HG03159 (cell line): ENCODE results near the gene NCAPG2.
"Not testable (repeated sequence)": the region's sequence is repeated elsewhere in the genome, so short reads cannot be mapped to it uniquely, and the experiment has no call there.

Experiments
- ATAC-seq: cut with Tn5 transposase; IDR thresholded peaks from one replicate; pipeline ENCODE4 v1.9.1; 2021; ENCODE audit warnings: mild to moderate bottlenecking, moderate library complexity; ENCODE audit not compliant: unreplicated experiment

The NCAPG2 gene

GRCh38 chr7:158676906-158677305 lies 27.7 kb downstream of the NCAPG2 start:
- no peak for ATAC-seq

- ATAC-seq = no peak
Measured at GRCh38 chr7:158676171-158676840, 28.3 kb downstream of the NCAPG2 start.

DNA sequence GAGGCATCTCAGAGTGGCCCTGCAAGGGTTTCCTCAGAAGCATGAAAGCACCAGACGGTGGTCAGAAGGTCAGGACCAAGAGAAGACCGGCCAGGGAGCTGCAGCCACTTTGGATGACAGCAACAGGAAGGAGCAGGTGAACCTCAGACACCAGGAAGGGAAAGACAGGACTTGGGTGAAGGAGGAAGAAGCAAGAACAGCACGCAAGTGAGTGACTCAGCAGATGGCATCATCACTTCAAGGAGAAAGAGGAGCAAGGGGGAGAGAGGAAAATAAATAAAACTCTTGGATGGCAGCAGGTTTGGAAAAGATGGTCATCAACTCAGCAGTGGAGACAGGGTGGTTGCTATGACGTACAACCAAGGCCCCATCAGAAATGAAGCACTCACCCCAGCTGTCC lies 31.6 kb downstream of the NCAPG2 start:
- no peak for ATAC-seq

DNA sequence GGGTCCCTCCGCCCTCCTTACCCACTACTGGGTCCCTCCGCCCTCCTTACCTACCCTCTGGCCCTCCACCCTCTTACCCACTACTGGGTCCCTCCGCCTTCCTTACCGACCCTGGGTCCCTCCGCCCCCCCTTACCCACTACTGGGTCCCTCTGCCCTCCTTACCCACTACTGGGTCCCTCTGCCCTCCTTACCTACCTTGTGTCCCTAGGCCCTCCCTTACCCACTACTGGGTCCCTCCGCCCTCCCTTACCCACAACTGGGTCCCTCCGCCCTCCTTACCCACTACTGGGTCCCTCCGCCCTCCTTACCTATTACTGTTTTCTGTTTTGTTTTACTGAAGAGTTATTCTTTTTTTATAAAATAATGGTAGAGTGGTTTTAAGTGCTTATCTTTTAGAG lies 36.5 kb downstream of the NCAPG2 start:
- ATAC-seq = not testable (repeated sequence)

- not testable (repeated sequence) for ATAC-seq
Measured at GRCh38 chr7:158666966-158667678, 37.5 kb downstream of the NCAPG2 start.

- no peak for ATAC-seq
Measured at GRCh38 chr7:158666401-158666800, 38.2 kb downstream of the NCAPG2 start.

- no peak for ATAC-seq
Measured at GRCh38 chr7:158664406-158664805, 40.2 kb downstream of the NCAPG2 start.

DNA sequence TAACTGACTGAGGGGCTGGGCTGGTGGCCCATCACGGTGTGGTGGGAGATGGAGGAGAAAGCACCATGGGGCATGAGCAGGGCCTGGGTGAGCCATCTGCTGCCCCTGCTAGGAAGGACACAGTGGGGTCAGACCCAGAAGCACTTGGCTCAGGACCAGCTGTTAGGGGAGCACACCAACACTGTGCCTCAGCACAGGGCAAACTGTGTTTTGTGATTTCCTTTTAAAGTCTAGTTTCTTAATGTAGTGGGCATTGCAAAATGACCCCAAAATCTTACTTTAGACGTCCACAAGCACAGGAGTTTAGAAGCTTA lies 41.2 kb downstream of the NCAPG2 start:
- no peak for ATAC-seq

GRCh38 chr7:158662610-158663427 lies 41.8 kb downstream of the NCAPG2 start:
- no peak for ATAC-seq

DNA sequence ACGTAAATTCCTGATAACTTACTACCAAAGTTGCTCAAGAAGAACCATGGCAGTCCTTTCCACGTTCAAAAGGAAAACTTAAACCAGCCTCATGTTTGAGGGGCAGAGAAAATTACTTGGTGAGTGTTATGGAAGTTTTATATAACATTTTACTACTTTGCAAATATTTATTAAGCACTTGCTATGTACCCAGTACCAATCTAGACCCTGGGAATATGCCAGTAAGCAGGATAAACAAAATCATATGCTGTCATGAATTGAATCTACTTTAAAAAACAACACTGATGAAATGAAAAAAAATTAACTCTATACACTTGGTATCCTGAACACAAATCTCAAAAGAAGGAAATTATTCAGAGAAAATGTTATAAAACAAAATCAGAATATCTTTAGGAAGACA lies 46.1 kb downstream of the NCAPG2 start:
- no peak for ATAC-seq

DNA sequence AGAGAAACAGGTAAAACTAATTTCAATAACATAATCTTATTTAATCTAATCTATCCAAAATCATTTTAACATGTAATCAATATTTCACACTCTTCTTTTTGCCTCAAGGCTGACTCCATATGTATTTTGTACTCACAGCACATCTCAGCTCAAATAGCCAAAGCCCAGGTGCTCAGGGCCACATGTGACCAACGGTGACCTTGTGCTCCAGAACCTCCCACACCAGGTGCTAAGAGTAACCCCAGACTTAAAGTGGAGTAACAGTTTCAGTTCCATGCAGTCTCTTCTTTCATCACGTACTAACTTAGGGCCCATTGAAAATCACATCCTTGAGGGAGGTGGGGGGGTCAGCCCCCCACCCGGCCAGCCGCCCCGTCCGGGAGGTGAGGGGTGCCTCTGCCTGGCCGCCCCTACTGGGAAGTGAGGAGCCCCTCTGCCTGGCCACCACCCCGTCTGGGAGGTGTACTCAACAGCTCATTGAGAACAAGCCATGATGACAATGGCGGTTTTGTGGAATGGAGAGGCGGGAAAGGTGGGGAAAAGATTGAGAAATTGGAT lies 47.3 kb downstream of the NCAPG2 start:
- peak; percentile 60 for ATAC-seq

DNA sequence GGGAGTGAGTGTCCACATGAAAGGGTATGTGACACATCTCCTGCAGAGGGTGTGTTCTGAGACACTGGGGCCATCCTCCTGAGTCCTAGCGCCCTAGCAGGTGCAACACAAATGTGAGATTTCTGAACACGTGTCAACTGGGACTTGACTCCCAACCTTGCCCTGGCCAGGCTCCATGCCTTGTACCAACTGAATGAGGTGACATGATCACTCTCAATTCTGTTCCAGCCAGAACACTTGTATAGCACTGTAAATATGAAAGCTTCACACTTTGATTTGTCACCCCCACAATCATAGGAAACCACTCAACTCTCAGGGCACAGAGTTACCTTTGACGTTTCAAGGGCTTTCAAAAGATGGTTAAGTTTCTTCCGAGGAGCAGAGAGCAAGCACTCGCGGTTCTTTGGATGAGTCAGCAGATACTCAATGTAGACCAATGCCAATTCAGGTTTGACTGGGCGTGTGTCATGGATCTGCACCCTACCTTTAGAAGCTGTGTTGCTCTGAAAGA lies 48.6 kb downstream of the NCAPG2 start:
- ATAC-seq = peak; percentile 93

DNA sequence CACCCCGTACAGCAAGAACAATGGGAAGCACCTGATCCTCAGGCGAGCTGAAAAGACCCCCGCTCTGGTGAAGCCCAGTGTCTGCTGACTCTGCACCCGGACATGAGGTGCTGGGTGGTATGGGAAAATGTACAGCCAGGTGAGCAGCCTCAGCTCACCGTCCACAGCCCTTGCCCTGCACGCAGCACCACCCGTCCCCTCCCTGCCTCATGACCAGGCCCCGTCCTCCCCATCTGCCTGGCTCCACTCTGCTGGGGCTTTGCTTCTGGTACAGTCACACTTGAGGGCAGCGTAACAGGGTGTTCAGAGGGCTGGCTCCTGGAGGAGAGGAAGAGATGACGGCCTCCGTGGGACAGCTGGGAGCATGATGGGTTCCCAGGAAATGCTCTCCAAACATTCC lies 49.1 kb downstream of the NCAPG2 start:
- no peak for ATAC-seq

DNA sequence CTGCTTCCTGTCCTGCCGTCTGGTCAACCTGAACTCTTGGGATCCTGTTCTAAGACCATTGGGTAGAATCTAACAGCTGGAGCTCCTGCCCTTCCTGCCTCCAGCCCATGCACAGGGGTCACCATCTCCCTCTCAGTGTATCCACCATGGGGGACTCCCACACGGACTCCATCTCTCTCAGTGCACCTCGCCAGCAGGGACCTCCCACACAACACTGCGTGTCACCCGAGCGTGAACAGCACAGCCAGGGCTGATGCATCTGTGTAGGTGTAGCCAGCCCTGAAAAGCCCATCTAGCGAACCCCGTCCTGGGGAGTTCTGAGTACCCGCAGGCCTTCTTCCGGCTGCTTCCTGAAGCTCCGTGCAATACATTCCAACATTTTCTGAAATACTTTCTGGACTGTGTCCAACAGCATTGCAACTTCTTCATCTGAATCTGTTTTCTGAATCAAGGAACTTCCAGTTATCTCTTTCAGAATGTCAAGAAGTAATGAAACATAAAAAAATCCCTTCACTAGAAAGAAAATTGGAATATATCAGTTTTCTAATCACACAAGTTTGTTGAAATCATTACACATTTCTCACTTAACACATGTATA lies 52.5 kb downstream of the NCAPG2 start:
- ATAC-seq = no peak

DNA sequence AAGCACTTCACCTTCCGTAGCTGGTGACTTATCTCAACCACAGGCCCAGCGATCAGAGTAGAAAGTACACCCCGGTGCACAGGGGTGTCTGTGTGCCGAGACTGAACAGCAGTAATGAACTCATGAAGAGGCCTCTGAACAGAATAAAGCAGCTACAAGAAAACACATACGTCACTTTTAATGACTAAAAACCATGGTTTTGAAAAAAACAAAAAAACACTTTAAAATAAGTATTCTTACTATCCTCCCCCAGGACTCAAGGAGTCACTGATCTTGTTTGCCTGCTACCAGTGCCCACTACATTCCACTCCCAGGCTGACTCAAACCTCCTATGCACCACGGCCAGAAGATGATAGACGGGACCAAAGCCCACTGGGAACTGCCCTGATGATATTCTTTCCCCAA lies 53.8 kb downstream of the NCAPG2 start:
- no peak for ATAC-seq

- no peak for ATAC-seq
Measured at GRCh38 chr7:158649279-158649678, 55.3 kb downstream of the NCAPG2 start.

DNA sequence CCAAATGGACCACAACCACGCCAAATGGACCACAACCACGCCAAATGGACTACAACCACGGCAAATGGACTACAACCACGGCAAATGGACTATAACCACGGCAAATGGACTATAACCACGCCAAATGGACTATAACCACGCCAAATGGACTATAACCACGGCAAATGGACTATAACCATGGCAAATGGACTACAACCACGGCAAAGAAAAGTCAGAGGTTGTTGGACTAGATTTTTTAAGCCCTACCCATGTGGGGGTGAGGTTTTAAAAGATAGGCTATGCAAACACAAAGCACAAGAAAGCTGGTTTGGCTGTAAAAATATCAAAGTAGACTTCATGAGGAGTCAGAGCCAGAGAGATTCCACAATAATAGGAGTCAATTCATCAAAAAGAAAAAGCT lies 55.8 kb downstream of the NCAPG2 start:
- no peak for ATAC-seq

DNA sequence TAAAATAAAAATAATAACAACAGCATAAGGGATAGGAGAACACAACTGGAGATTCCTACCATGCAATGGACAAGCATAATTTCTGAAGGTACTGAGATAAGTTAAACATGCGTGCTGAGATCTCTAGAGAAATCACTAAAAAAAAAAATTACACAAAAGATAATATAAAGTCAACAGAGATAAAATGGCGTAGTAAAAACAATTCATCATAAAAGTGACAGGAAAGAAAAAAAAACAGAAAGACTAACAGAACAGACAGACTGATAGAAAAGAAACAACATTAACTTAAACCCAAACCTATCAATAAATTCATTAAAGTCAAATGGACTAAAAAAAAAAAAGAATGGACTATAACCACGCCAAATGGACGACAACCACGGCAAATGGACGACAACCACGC lies 56.4 kb downstream of the NCAPG2 start:
- no peak for ATAC-seq

DNA sequence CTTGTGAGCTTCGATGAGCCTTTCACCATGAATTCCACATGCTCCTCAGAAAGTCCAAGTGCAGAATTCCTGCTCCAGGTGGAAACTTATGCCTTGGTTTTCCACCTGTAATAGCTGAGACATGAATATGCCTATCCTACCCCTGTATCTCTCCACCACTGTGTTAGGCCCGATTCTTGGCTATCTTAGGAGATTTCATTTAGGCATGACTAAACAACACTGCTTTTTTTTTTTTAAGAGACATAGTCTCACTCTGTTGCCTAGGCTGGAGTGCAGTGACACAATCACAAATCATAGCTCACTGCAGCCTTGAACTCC lies 57.2 kb downstream of the NCAPG2 start:
- ATAC-seq = no peak

- ATAC-seq = no peak
Measured at GRCh38 chr7:158646766-158647474, 57.7 kb downstream of the NCAPG2 start.

- no peak for ATAC-seq
Measured at GRCh38 chr7:158645842-158646241, 58.8 kb downstream of the NCAPG2 start.
